HEK293 (cell line): ENCODE measurements around the gene TAS2R38.

ENCODE experiments used
- CTCF ChIA-PET: fragments of 350-600 bp; formaldehyde crosslinking; extraction: SDS; loops from one replicate; lab custom pipeline; 2021; ENCODE audit warnings: antibody characterized with exemption; lab: Yijun Ruan, JAX
- POLR2A ChIA-PET: fragments of 300-600 bp; formaldehyde crosslinking; extraction: SDS; loops from one replicate; lab custom pipeline; 2020; ENCODE audit warnings: antibody characterized with exemption, inconsistent platforms; lab: Yijun Ruan, JAX
- H3K27ac ChIP-seq: fragments of 200-500 bp; sonication (Bioruptor generic); 2 replicates; pipeline ENCODE4 v1.5.1; 2014; ENCODE audit warnings: low read depth, low read length, control low read depth, inconsistent platforms; ENCODE audit errors: extremely low read depth
- H3K36me3 ChIP-seq, 2 experiments: fragments of 200-500 bp in 1 of 2; sonication (Bioruptor generic) in 1 of 2; 1 replicate in 1 of 2; 2 replicates in 1 of 2; pipeline ENCODE4 v1.5.1; 2014 to 2017; ENCODE audit warnings: inconsistent platforms in 2 of 2, low read length in 2 of 2; ENCODE audit not compliant: control insufficient read depth in 2 of 2, insufficient read depth in 1 of 2
- H3K4me1 ChIP-seq: fragments of 200-500 bp; sonication (Bioruptor generic); 2 replicates; pipeline ENCODE4 v1.5.1; 2014; ENCODE audit warnings: mild to moderate bottlenecking, low read length, inconsistent platforms; ENCODE audit not compliant: control insufficient read depth, insufficient read depth
- H3K4me3 ChIP-seq: 2 replicates; pipeline ENCODE4 v1.5.1; 2011; ENCODE audit warnings: low read depth, mild to moderate bottlenecking, control low read depth, low read length, moderate library complexity
- H3K9me3 ChIP-seq: fragments of 200-500 bp; sonication (Bioruptor generic); 2 replicates; pipeline ENCODE4 v1.5.1; 2014; ENCODE audit warnings: low read depth, low read length, inconsistent platforms; ENCODE audit not compliant: control insufficient read depth, insufficient read depth
- SETDB1 ChIP-seq: IDR thresholded peaks from one replicate; pipeline ENCODE4 v1.6.1; 2017; ENCODE audit warnings: mild to moderate bottlenecking, low read length, moderate library complexity, mixed read lengths; ENCODE audit not compliant: insufficient read length
- SP2 ChIP-seq: fragments of 450-650 bp; formaldehyde crosslinking; IDR thresholded peaks from 2 replicates; pipeline ENCODE4 v1.5.1; 2016; ENCODE audit warnings: missing biosample characterization, missing genetic modification characterization
- TRIM28 ChIP-seq: IDR thresholded peaks from 2 replicates; pipeline ENCODE4 v1.6.1; 2011; ENCODE audit warnings: low read length, control low read depth, borderline replicate concordance
- YY2 ChIP-seq: fragments of 450-650 bp; formaldehyde crosslinking; IDR thresholded peaks from 2 replicates; pipeline ENCODE4 v1.5.1; 2016; ENCODE audit warnings: missing biosample characterization, missing genetic modification characterization
- ZNF140 ChIP-seq: fragments of 450-650 bp; formaldehyde crosslinking; IDR thresholded peaks from 2 replicates; pipeline ENCODE4 v1.5.1; 2016; ENCODE audit warnings: missing biosample characterization, missing genetic modification characterization
- ZNF23 ChIP-seq: fragments of 450-650 bp; formaldehyde crosslinking; IDR thresholded peaks from 2 replicates; pipeline ENCODE4 v1.5.1; 2016; ENCODE audit warnings: missing biosample characterization, missing genetic modification characterization, borderline replicate concordance
- ZNF248 ChIP-seq: fragments of 450-650 bp; formaldehyde crosslinking; IDR thresholded peaks from 2 replicates; pipeline ENCODE4 v1.5.1; 2017; ENCODE audit warnings: missing biosample characterization, missing genetic modification characterization
- ZNF266 ChIP-seq: fragments of 450-650 bp; formaldehyde crosslinking; IDR thresholded peaks from 2 replicates; pipeline ENCODE4 v1.5.1; 2016; ENCODE audit warnings: missing biosample characterization, missing genetic modification characterization, low read depth
- ZNF501 ChIP-seq: fragments of 450-650 bp; formaldehyde crosslinking; IDR thresholded peaks from 2 replicates; pipeline ENCODE4 v1.5.1; 2016; ENCODE audit warnings: missing biosample characterization, missing genetic modification characterization
- ZNF571 ChIP-seq: fragments of 450-650 bp; formaldehyde crosslinking; IDR thresholded peaks from 2 replicates; pipeline ENCODE4 v1.5.0; 2017; ENCODE audit warnings: missing biosample characterization, missing genetic modification characterization
- ZNF585B ChIP-seq: fragments of 450-650 bp; formaldehyde crosslinking; IDR thresholded peaks from 2 replicates; pipeline ENCODE4 v1.5.1; 2016; ENCODE audit warnings: missing biosample characterization, missing genetic modification characterization
- ZNF621 ChIP-seq: fragments of 450-650 bp; formaldehyde crosslinking; IDR thresholded peaks from 2 replicates; pipeline ENCODE4 v1.5.1; 2017; ENCODE audit warnings: missing biosample characterization, missing genetic modification characterization
- ZNF76 ChIP-seq: fragments of 450-650 bp; formaldehyde crosslinking; IDR thresholded peaks from 2 replicates; pipeline ENCODE4; 2016; ENCODE audit warnings: low read depth, missing biosample characterization, missing genetic modification characterization, borderline replicate concordance
- TF ChIP-seq, protein P1 (sequence below): fragments of 450-650 bp; formaldehyde crosslinking; IDR thresholded peaks from 2 replicates; pipeline ENCODE4 v1.5.1; 2016; ENCODE audit warnings: missing biosample characterization, missing genetic modification characterization
- TF ChIP-seq, protein P2 (sequence below): fragments of 450-650 bp; formaldehyde crosslinking; conservative IDR thresholded peaks from 2 replicates; pipeline ENCODE4 v1.5.1; 2016; ENCODE audit warnings: low read depth, missing biosample characterization, missing genetic modification characterization
- TF ChIP-seq, protein P3 (sequence below): fragments of 450-650 bp; formaldehyde crosslinking; IDR thresholded peaks from 2 replicates; pipeline ENCODE4 v1.5.1; 2016; ENCODE audit warnings: missing biosample characterization, missing genetic modification characterization

TAS2R38 gene

DNA sequence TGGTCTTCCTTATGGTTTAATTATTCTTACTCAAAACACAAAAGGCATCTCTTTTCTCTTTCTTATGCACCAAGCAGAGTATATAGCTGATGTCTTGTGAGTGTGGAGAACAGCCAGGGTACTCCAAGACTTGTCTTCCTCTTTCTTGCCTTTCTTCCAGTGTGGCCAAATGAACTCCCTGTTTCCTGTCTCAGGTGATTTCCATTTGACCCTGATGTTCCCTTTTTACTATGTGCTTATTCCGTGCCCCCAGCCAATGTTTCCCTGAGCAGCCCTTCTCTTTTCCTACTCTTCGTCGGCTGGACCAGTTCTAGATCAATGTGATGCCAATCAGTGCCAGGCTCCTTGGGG lies 44.8 kb downstream of the TAS2R38 start:
- no peak overlapping the region for H3K27ac ChIP-seq
- TF ChIP-seq, protein P1, sequence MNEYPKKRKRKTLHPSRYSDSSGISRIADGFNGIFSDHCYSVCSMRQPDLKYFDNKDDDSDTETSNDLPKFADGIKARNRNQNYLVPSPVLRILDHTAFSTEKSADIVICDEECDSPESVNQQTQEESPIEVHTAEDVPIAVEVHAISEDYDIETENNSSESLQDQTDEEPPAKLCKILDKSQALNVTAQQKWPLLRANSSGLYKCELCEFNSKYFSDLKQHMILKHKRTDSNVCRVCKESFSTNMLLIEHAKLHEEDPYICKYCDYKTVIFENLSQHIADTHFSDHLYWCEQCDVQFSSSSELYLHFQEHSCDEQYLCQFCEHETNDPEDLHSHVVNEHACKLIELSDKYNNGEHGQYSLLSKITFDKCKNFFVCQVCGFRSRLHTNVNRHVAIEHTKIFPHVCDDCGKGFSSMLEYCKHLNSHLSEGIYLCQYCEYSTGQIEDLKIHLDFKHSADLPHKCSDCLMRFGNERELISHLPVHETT (tag by site-specific recombination): no peak
- TF ChIP-seq ZNF621 (tag by site-specific recombination) (no peak), TRIM28 (no peak), ZNF571 (no peak), ZNF585B (no peak), ZNF76 (tag by site-specific recombination) (no peak)

DNA sequence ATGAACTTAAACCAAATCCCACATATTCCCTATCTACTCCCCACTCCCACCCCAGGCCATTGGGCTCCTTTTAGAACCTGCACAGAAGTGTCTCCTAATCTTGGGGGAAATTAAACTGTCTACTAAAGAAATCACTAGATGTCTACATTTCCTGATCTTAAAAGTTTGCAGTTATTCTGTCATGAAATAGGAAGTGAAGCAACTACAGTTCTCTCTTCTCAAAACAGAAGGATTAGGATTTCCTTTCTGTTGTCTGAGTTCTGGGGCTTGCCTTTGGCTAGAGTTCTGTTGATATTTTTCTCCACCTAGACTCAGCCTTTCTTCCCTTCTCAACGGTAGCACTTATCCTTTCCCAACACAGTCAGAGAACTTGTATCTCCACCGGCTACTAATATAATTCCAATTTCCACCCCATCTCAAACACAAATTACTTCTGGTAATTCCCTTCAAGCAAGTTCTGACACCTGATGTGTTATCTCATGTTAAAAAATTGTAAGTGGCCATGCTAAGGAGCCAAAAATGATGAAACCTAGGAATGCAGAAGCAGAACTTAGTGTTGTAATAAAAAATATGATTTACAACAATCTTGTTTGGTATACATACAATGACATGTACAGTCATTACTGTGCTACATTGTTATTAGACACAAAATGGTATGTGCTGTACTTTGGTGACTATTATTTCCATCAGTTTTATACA lies 45.3 kb downstream of the TAS2R38 start:
- POLR2A ChIA-PET: no interaction called here
- Histone ChIP-seq H3K4me1 (no peaks in the 10 kb centered on the region), H3K9me3 (no peaks in the 10 kb centered on the region), H3K4me3 (no peak overlapping the region), H3K27ac (no peak overlapping the region), H3K36me3 (no peaks in the 10 kb centered on the region)
- CTCF ChIA-PET: interaction anchor here (0.6 to 0.7 kb wide), 2 partner anchors 11 to 482 kb away, joined by 3 read pairs; no protein-coding TSS in a partner anchor
- no peak for TF ChIP-seq ZNF140 (tag by site-specific recombination)
- TF ChIP-seq ZNF501: no peak
- TF ChIP-seq, protein P2, sequence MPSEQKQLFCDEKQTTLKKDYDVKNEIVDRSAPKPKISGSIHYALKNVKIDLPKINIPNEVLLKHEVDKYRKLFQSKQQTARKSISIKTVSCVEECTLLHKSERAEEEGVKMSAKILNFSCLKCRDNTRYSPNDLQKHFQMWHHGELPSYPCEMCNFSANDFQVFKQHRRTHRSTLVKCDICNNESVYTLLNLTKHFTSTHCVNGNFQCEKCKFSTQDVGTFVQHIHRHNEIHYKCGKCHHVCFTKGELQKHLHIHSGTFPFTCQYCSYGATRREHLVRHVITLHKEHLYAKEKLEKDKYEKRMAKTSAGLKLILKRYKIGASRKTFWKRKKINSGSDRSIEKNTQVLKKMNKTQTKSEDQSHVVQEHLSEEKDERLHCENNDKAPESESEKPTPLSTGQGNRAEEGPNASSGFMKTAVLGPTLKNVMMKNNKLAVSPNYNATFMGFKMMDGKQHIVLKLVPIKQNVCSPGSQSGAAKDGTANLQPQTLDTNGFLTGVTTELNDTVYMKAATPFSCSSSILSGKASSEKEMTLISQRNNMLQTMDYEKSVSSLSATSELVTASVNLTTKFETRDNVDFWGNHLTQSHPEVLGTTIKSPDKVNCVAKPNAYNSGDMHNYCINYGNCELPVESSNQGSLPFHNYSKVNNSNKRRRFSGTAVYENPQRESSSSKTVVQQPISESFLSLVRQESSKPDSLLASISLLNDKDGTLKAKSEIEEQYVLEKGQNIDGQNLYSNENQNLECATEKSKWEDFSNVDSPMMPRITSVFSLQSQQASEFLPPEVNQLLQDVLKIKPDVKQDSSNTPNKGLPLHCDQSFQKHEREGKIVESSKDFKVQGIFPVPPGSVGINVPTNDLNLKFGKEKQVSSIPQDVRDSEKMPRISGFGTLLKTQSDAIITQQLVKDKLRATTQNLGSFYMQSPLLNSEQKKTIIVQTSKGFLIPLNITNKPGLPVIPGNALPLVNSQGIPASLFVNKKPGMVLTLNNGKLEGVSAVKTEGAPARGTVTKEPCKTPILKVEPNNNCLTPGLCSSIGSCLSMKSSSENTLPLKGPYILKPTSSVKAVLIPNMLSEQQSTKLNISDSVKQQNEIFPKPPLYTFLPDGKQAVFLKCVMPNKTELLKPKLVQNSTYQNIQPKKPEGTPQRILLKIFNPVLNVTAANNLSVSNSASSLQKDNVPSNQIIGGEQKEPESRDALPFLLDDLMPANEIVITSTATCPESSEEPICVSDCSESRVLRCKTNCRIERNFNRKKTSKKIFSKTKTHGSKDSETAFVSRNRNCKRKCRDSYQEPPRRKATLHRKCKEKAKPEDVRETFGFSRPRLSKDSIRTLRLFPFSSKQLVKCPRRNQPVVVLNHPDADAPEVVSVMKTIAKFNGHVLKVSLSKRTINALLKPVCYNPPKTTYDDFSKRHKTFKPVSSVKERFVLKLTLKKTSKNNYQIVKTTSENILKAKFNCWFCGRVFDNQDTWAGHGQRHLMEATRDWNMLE: no peak
- TF ChIP-seq SP2 (tag by site-specific recombination): no peak
- no peak for TF ChIP-seq ZNF23 (tag by site-specific recombination)
- TF ChIP-seq YY2 (tag by site-specific recombination): no peak
- TF ChIP-seq, protein P3, sequence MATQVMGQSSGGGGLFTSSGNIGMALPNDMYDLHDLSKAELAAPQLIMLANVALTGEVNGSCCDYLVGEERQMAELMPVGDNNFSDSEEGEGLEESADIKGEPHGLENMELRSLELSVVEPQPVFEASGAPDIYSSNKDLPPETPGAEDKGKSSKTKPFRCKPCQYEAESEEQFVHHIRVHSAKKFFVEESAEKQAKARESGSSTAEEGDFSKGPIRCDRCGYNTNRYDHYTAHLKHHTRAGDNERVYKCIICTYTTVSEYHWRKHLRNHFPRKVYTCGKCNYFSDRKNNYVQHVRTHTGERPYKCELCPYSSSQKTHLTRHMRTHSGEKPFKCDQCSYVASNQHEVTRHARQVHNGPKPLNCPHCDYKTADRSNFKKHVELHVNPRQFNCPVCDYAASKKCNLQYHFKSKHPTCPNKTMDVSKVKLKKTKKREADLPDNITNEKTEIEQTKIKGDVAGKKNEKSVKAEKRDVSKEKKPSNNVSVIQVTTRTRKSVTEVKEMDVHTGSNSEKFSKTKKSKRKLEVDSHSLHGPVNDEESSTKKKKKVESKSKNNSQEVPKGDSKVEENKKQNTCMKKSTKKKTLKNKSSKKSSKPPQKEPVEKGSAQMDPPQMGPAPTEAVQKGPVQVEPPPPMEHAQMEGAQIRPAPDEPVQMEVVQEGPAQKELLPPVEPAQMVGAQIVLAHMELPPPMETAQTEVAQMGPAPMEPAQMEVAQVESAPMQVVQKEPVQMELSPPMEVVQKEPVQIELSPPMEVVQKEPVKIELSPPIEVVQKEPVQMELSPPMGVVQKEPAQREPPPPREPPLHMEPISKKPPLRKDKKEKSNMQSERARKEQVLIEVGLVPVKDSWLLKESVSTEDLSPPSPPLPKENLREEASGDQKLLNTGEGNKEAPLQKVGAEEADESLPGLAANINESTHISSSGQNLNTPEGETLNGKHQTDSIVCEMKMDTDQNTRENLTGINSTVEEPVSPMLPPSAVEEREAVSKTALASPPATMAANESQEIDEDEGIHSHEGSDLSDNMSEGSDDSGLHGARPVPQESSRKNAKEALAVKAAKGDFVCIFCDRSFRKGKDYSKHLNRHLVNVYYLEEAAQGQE (tag by site-specific recombination): no peak
- no peak for TF ChIP-seq ZNF266 (tag by site-specific recombination)
- no peak for TF ChIP-seq SETDB1
- no peak for TF ChIP-seq ZNF248

More for the DNA sequence above, 44.8 kb downstream of the TAS2R38 start:
- no peaks in the 10 kb centered on the region for H3K36me3 ChIP-seq
- H3K4me3 ChIP-seq: no peak overlapping the region
- ChIA-PET CTCF (no interaction called here), POLR2A (no interaction called here)
- no peaks in the 10 kb centered on the region for H3K9me3 ChIP-seq
- no peaks in the 10 kb centered on the region for H3K4me1 ChIP-seq
